Measurements from ENCODE around the gene ZNF524. TPM values are rescaled to one million over a fixed set of nuclear protein-coding genes. Genes with fewer than 3 reads are reported as not detected.

The ZNF524 gene
- total and polyA plus RNA-seq, 9 of the 15 experiments (the other 6 are each of a cell fraction or from before 2014, with no cell fraction given): 0.08 to 15.6 (median 2.9) TPM

- no peak overlapping the region for H3K4me3 ChIP-seq
- H3K27ac ChIP-seq (ENCODE audit: extremely low read depth, low read depth, low read length): no peak overlapping the region
- CTCF ChIA-PET (ENCODE audit: low intra/inter-chr PET ratio): no interaction called here
- BruUV-seq (replicated peaks): no TSS peak
- H2AFZ ChIP-seq (ENCODE audit: low read depth, low read length): no peak overlapping the region
- ATAC-seq (no peak), DNase-seq (ENCODE audit: extremely low read depth in 1 of 4, low spot score in 3 of 4) (no peak), FAIRE-seq (no peak)
- no peak overlapping the region for H3K9ac ChIP-seq (ENCODE audit: insufficient read depth in 1 of 2, low read depth in 2 of 2, low read length in 2 of 2)
- H3K9me3 ChIP-seq (replicated peaks; ENCODE audit: control insufficient read depth, insufficient read depth, low read depth, low read length): no peaks in the 10 kb centered on the region
- 81% methylated on average over 5 of the region's 5 CpGs for WGBS (ENCODE audit: insufficient coverage, low coverage, missing lambda C conversion rate)
- no peaks in the 10 kb centered on the region for H3K27me3 ChIP-seq (ENCODE audit: control insufficient read depth in 2 of 2, insufficient read depth in 2 of 2, low read length in 2 of 2)
- POLR2A ChIA-PET: interaction anchor here (1.2 kb wide), 1 partner anchor 9 kb away, joined by 3 read pairs; no protein-coding TSS in a partner anchor
- peaks cover 16% of the 10 kb centered on the region; the same call in 2 of the 3 replicates for H3K36me3 ChIP-seq (ENCODE audit: control insufficient read depth, insufficient read depth, low read length)
- no peaks in the 10 kb centered on the region for H3K9me1 ChIP-seq (ENCODE audit: control insufficient read depth, insufficient read depth, low read length)
- in situ Hi-C loops (cut with MboI): no loop called here
- no peak overlapping the region for H3K4me2 ChIP-seq (ENCODE audit: insufficient read depth, low read length)
- H3K4me1 ChIP-seq (replicated peaks in 1 of 2; ENCODE audit: control insufficient read depth in 2 of 2, insufficient read depth in 2 of 2, low read length in 2 of 2): peaks cover 8 to 14% of the 10 kb centered on the region in 2 experiments
- intact Hi-C loops (cut with micrococcal nuclease): no loop called here
- H3K79me2 ChIP-seq (ENCODE audit: control insufficient read depth, insufficient read depth, low read length): peaks cover 22% of the 10 kb centered on the region
- no peaks in the 10 kb centered on the region for H4K20me1 ChIP-seq (replicated peaks; ENCODE audit: control insufficient read depth, insufficient read depth, low read length)
- TF ChIP-seq, protein P1, sequence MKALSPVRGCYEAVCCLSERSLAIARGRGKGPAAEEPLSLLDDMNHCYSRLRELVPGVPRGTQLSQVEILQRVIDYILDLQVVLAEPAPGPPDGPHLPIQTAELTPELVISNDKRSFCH (CRISPR knock-in tag; IDR thresholded peaks at IDR 0.05): no peak
- TF ChIP-seq, protein P1 (tag; IDR thresholded peaks at IDR 0.05): no peak
- TF ChIP-seq NFRKB (IDR thresholded peaks at IDR 0.05; ENCODE audit: low read depth) (no peak), RBM15 (IDR thresholded peaks at IDR 0.05; ENCODE audit: insufficient read depth, low read length) (no peak), STAT5A (IDR thresholded peaks at IDR 0.05; ENCODE audit: borderline replicate concordance, low read length) (no peak), SIX5 (IDR thresholded peaks at IDR 0.05; ENCODE audit: borderline replicate concordance in 1 of 2, insufficient read depth in 1 of 2, low read depth in 1 of 2, low read length in 2 of 2) (no peak), BHLHE40 (IDR thresholded peaks at IDR 0.05; ENCODE audit: low read length) (no peak), CREB3 (tag; conservative IDR thresholded peaks at IDR 0.05; ENCODE audit: low read depth) (no peak), SREBF2 (CRISPR knock-in tag; IDR thresholded peaks at IDR 0.05) (no peak), JUN (IDR thresholded peaks at IDR 0.05; ENCODE audit: borderline replicate concordance, low read depth, low read length) (no peak), JUN (CRISPR knock-in tag; IDR thresholded peaks at IDR 0.05; ENCODE audit: borderline replicate concordance) (no peak), ARID1B (IDR thresholded peaks at IDR 0.05) (no peak), WHSC1 (IDR thresholded peaks at IDR 0.05; ENCODE audit: low read length) (no peak), GABPA (tag; conservative IDR thresholded peaks at IDR 0.05; ENCODE audit: low read depth) (no peak), ZNF23 (CRISPR knock-in tag; IDR thresholded peaks at IDR 0.05) (no peak)
- TF ChIP-seq, protein P2, sequence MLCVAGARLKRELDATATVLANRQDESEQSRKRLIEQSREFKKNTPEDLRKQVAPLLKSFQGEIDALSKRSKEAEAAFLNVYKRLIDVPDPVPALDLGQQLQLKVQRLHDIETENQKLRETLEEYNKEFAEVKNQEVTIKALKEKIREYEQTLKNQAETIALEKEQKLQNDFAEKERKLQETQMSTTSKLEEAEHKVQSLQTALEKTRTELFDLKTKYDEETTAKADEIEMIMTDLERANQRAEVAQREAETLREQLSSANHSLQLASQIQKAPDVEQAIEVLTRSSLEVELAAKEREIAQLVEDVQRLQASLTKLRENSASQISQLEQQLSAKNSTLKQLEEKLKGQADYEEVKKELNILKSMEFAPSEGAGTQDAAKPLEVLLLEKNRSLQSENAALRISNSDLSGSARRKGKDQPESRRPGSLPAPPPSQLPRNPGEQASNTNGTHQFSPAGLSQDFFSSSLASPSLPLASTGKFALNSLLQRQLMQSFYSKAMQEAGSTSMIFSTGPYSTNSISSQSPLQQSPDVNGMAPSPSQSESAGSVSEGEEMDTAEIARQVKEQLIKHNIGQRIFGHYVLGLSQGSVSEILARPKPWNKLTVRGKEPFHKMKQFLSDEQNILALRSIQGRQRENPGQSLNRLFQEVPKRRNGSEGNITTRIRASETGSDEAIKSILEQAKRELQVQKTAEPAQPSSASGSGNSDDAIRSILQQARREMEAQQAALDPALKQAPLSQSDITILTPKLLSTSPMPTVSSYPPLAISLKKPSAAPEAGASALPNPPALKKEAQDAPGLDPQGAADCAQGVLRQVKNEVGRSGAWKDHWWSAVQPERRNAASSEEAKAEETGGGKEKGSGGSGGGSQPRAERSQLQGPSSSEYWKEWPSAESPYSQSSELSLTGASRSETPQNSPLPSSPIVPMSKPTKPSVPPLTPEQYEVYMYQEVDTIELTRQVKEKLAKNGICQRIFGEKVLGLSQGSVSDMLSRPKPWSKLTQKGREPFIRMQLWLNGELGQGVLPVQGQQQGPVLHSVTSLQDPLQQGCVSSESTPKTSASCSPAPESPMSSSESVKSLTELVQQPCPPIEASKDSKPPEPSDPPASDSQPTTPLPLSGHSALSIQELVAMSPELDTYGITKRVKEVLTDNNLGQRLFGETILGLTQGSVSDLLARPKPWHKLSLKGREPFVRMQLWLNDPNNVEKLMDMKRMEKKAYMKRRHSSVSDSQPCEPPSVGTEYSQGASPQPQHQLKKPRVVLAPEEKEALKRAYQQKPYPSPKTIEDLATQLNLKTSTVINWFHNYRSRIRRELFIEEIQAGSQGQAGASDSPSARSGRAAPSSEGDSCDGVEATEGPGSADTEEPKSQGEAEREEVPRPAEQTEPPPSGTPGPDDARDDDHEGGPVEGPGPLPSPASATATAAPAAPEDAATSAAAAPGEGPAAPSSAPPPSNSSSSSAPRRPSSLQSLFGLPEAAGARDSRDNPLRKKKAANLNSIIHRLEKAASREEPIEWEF (CRISPR knock-in tag; IDR thresholded peaks at IDR 0.05): no peak
- TF ChIP-seq, protein P3, sequence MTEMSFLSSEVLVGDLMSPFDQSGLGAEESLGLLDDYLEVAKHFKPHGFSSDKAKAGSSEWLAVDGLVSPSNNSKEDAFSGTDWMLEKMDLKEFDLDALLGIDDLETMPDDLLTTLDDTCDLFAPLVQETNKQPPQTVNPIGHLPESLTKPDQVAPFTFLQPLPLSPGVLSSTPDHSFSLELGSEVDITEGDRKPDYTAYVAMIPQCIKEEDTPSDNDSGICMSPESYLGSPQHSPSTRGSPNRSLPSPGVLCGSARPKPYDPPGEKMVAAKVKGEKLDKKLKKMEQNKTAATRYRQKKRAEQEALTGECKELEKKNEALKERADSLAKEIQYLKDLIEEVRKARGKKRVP (CRISPR knock-in tag; IDR thresholded peaks at IDR 0.05): no peak
Observed at GRCh38 chr19:55609326-55609725, 9.2 kb downstream of the ZNF524 start.
